Upper lobe of left lung (tissue), 4 donors: Measurements from ENCODE around the gene PRF1.

ENCODE experiments used
- CTCF ChIP-seq, 6 experiments: fragments of 450-650 bp in 4 of 6; fragments of 200-600 bp in 2 of 6; sonication (generic) in 2 of 6; IDR thresholded peaks; one replicate each; pipeline ENCODE4 v1.5.1; 2016 to 2019; ENCODE audit warnings: antibody characterized with exemption in 6 of 6
- EP300 ChIP-seq, 4 donors: sonication (generic); formaldehyde crosslinking; IDR thresholded peaks; one replicate each; pipeline ENCODE4 v1.5.1; 2017; ENCODE audit warnings: antibody characterized with exemption in 4 of 4, control low read depth in 2 of 4
- POLR2A ChIP-seq, 4 donors: fragments of 450-650 bp; IDR thresholded peaks; one replicate each; pipeline ENCODE4 v1.5.1; 2016 to 2017; ENCODE audit warnings: antibody characterized with exemption in 4 of 4, mild to moderate bottlenecking in 2 of 4
- POLR2AphosphoS5 ChIP-seq, 2 donors: sonication (generic); formaldehyde crosslinking; IDR thresholded peaks; one replicate each; pipeline ENCODE4 v1.5.1; 2017; ENCODE audit warnings: antibody characterized with exemption in 2 of 2

- TF ChIP-seq CTCF (IDR thresholded peaks at IDR 0.05) (no peak), POLR2A (IDR thresholded peaks at IDR 0.05) (no peak), POLR2AphosphoS5 (IDR thresholded peaks at IDR 0.05) (no peak), EP300 (IDR thresholded peaks at IDR 0.05) (no peak)
Observed at GRCh38 chr10:70619271-70620019, 16.9 kb upstream of the PRF1 start.
